Endodermal cell (in vitro differentiated cells): ENCODE results near the gene HOXB5. TPM values are rescaled to one million over a fixed set of nuclear protein-coding genes. Genes with fewer than 3 reads are reported as not detected.

ENCODE experiments used
- DNase-seq: peaks from one replicate; pipeline ENCODE4 v3.0.0-alpha.2; 2017
- H3K27ac ChIP-seq: 2 replicates; pipeline ENCODE4 v1.5.1; 2013; ENCODE audit warnings: mild to moderate bottlenecking, low read depth, low read length, moderate library complexity
- H3K27me3 ChIP-seq: 2 replicates; pipeline ENCODE4 v1.6.1; 2013; ENCODE audit warnings: mild to moderate bottlenecking, low read length, moderate library complexity; ENCODE audit not compliant: insufficient read depth, control insufficient read depth, poor library complexity, severe bottlenecking
- H3K36me3 ChIP-seq: 2 replicates; pipeline ENCODE4 v1.7.0; 2013; ENCODE audit warnings: mild to moderate bottlenecking, low read length, moderate library complexity; ENCODE audit not compliant: control insufficient read depth, insufficient read depth
- H3K4me1 ChIP-seq: one replicate; pipeline ENCODE4 v1.7.0; 2013; ENCODE audit warnings: low read length; ENCODE audit not compliant: control insufficient read depth, insufficient read depth
- H3K4me3 ChIP-seq: 2 replicates; pipeline ENCODE4 v1.5.1; 2013; ENCODE audit warnings: mild to moderate bottlenecking, low read length, moderate library complexity
- H3K9ac ChIP-seq: 2 replicates; pipeline ENCODE4 v1.6.1; 2013; ENCODE audit warnings: mild to moderate bottlenecking, low read length, moderate library complexity; ENCODE audit not compliant: poor library complexity, severe bottlenecking; ENCODE audit errors: extremely low read depth
- H3K9me3 ChIP-seq: 2 replicates; pipeline ENCODE4 v1.6.1; 2013; ENCODE audit warnings: mild to moderate bottlenecking, low read length, moderate library complexity; ENCODE audit not compliant: control insufficient read depth
- H3K27ac Mint-ChIP-seq: 2 replicates; pipeline ENCODE4 v1.8.0; 2020; ENCODE audit warnings: mixed read lengths
- H3K27me3 Mint-ChIP-seq: 2 replicates; pipeline ENCODE4 v1.8.0; 2021; ENCODE audit warnings: mild to moderate bottlenecking, mixed read lengths; ENCODE audit not compliant: insufficient read depth
- H3K36me3 Mint-ChIP-seq: 2 replicates; pipeline ENCODE4 v1.8.0; 2020; ENCODE audit warnings: low read depth, mixed read lengths
- H3K4me1 Mint-ChIP-seq: 2 replicates; pipeline ENCODE4 v1.8.0; 2020; ENCODE audit warnings: mixed read lengths
- H3K4me3 Mint-ChIP-seq: 2 replicates; pipeline ENCODE4 v1.8.0; 2020; ENCODE audit warnings: mild to moderate bottlenecking, moderate library complexity, mixed read lengths
- H3K9me3 Mint-ChIP-seq: 2 replicates; pipeline ENCODE4 v1.8.0; 2020; ENCODE audit warnings: mild to moderate bottlenecking, mixed read lengths
- WGBS, 2 experiments: methylation state at CpG; one replicate each; pipeline versions ENCODE4 v1.1.5 to v1.1.7; 2013; ENCODE audit warnings: missing lambda C conversion rate in 2 of 2, mixed read lengths in 1 of 2; ENCODE audit not compliant: insufficient coverage in 1 of 2, insufficient read length in 1 of 2; 5-methylcytosine and 5-hydroxymethylcytosine counted together
- total RNA-seq, 2 donors: library from RNA; stranded (reverse); fragmentation: NEBNext Ultra II Directional in 1 of 2; extraction: Animal tissue kit (Norgen Biotek cat#: 25700) in 1 of 2; gene quantifications; 2 replicates in 1 of 2; 3 replicates in 1 of 2; pipeline ENCODE4 v1.2.1, GENCODE V29; 2021
- TF ChIP-seq, protein P1 (sequence below): fragments of 200-600 bp; sonication (generic); conservative IDR thresholded peaks from 2 replicates; pipeline ENCODE4 v1.5.0; 2021; ENCODE audit warnings: antibody characterized with exemption, mild to moderate bottlenecking

Gene HOXB5
- total RNA-seq, 2 donors from 2014 or later, result not detected

DNA sequence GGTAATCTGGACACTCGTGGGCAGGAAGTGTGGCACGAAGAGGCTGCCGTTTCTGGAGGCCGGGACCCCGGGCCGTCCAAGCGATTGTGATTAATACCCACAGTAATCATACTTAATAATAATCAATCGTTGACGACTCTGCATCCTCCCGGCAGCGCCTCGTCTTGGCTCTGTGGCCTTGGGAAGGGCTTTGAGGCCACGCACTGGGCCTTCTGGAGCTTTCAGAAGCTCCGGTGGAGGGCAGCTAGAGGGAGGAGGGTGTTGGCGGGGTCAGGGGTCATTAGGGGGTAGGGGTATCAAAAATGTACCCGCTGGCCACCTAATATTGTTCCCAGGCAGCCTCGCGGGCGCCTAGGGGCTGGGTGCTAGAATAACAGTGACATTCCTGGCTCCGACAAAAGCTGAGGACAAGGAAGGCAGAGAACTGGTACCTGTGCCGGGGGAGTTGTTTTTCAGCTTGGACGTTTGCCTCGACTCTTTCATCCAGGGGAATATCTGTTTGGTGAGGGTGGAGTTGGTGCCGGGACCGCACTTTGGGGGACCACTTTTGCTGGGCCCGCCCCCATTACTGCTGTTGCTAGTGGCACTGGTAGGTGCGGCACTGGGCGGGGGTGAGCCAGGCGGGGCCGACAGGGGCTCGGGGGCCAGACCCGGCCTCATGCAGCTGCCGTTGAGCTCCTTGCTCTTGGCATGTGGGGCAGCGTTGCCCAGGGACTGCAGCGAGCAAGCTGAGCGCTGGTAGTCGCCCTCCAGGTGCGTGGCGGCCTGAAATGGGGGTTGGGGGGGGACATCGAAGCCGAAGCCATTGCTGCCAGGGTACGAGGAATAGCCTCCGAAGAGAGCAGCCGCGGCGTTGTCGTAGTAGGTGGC lies 41.7 kb downstream of the HOXB5 start:
- H3K36me3 ChIP-seq, result no peaks in the 10 kb centered on the region
- Mint-ChIP-seq H3K27me3 (peaks cover 99% of the 10 kb centered on the region), H3K36me3 (no peaks in the 10 kb centered on the region), H3K9me3 (no peaks in the 10 kb centered on the region), H3K4me3 (no peak overlapping the region), H3K27ac (no peak overlapping the region), H3K4me1 (peaks cover 16% of the 10 kb centered on the region)
- TF ChIP-seq, protein P1, sequence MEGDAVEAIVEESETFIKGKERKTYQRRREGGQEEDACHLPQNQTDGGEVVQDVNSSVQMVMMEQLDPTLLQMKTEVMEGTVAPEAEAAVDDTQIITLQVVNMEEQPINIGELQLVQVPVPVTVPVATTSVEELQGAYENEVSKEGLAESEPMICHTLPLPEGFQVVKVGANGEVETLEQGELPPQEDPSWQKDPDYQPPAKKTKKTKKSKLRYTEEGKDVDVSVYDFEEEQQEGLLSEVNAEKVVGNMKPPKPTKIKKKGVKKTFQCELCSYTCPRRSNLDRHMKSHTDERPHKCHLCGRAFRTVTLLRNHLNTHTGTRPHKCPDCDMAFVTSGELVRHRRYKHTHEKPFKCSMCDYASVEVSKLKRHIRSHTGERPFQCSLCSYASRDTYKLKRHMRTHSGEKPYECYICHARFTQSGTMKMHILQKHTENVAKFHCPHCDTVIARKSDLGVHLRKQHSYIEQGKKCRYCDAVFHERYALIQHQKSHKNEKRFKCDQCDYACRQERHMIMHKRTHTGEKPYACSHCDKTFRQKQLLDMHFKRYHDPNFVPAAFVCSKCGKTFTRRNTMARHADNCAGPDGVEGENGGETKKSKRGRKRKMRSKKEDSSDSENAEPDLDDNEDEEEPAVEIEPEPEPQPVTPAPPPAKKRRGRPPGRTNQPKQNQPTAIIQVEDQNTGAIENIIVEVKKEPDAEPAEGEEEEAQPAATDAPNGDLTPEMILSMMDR, result no peak
- peaks cover 99% of the 10 kb centered on the region for H3K27me3 ChIP-seq
- 0 to 12% methylated on average over 4 to 47 of the region's 47 CpGs for WGBS, 2 experiments
- no peak overlapping the region for H3K4me3 ChIP-seq
- no peaks in the 10 kb centered on the region for H3K9me3 ChIP-seq
- no peak overlapping the region for H3K9ac ChIP-seq
- DNase-seq, result peak; percentile 78
- peaks cover 18% of the 10 kb centered on the region for H3K4me1 ChIP-seq
- peak overlapping the region; percentile 70 for H3K27ac ChIP-seq

DNA sequence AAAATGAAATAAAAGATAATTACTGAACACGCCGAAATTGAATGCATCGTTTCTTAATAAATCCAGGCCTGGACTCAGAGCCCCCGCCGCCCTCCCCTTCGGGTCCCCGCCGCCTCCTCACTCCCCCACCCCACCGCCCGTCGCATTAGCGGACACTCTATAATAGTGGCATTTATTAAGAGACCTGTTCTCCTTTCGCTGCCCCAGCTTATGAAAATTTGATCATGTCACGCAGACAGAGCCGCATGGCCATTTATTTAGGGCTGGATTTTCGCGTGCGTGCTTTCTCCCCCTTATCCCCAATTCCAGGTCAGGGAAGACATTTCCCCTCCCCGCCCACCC lies 42.4 kb downstream of the HOXB5 start:
- no peaks in the 10 kb centered on the region for H3K9me3 Mint-ChIP-seq
- TF ChIP-seq, protein P1, result no peak
- H3K4me3 ChIP-seq, result no peak overlapping the region
- H3K27ac ChIP-seq, result peak overlapping the region; percentile 70
- no peak for DNase-seq
- no peaks in the 10 kb centered on the region for H3K9me3 ChIP-seq
- peaks cover 22% of the 10 kb centered on the region for H3K4me1 Mint-ChIP-seq
- H3K36me3 ChIP-seq, result no peaks in the 10 kb centered on the region
- H3K9ac ChIP-seq, result no peak overlapping the region
- H3K36me3 Mint-ChIP-seq, result no peaks in the 10 kb centered on the region
- H3K4me3 Mint-ChIP-seq, result no peak overlapping the region
- H3K27me3 Mint-ChIP-seq, result peaks cover 99% of the 10 kb centered on the region
- WGBS, 2 experiments, result 10 to 12% methylated on average over 10 to 19 of the region's 19 CpGs
- H3K4me1 ChIP-seq, result peaks cover 18% of the 10 kb centered on the region
- peaks cover 99% of the 10 kb centered on the region for H3K27me3 ChIP-seq
- no peak overlapping the region for H3K27ac Mint-ChIP-seq

DNA sequence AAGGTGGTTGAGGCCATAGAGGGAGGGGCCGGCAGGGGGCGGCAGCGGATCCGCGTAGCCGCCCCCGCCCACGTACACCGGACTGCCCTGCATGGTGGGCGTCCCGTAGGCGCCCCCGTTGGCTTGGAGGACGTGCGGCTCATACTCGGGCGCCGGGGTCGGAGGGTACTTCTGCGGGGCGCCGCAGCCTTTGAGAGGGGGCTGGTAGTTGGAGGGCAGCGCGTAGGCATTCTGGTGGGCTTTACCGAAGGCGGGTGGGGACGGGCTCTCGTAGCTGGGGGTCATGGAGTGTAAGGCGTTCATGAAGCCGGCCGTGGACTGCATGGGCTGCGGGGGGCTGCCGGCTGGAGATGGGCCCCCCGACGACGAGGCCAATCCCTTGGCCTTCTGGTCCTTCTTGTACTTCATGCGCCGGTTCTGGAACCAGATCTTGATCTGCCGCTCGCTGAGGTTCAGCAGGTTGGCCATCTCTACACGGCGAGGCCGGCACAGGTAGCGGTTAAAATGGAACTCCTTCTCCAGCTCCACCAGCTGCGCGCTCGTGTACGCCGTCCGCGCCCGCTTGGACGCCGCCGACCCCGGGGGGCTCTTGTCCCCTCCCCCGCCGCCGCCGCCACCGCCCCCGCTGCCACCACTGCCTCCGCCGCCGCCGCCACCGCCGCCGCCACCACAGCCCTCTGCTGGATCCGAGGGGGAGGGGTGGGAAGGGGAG lies 42.9 kb downstream of the HOXB5 start:
- peaks cover 99% of the 10 kb centered on the region for H3K27me3 ChIP-seq
- no peaks in the 10 kb centered on the region for H3K9me3 ChIP-seq
- WGBS, 2 experiments, result 3 to 4% methylated on average over 27 to 67 of the region's 70 CpGs
- H3K4me1 ChIP-seq, result peaks cover 18% of the 10 kb centered on the region
- no peaks in the 10 kb centered on the region for H3K36me3 ChIP-seq
- H3K9ac ChIP-seq, result no peak overlapping the region
- TF ChIP-seq, protein P1, result peak; percentile 68
- H3K27me3 Mint-ChIP-seq, result peaks cover 99% of the 10 kb centered on the region
- peak overlapping the region; percentile 70 for H3K27ac ChIP-seq
- peak overlapping the region; percentile 54 for H3K4me3 ChIP-seq
- no peak overlapping the region for H3K4me3 Mint-ChIP-seq
- DNase-seq, result peak; percentile 86
- H3K4me1 Mint-ChIP-seq, result peaks cover 24% of the 10 kb centered on the region
- no peaks in the 10 kb centered on the region for H3K9me3 Mint-ChIP-seq
- H3K27ac Mint-ChIP-seq, result no peak overlapping the region
- H3K36me3 Mint-ChIP-seq, result no peaks in the 10 kb centered on the region
